Activated CD8-positive, alpha-beta memory T cell treated with anti-CD3 and anti-CD28 coated beads, Interleukin-2, amount 10 ng/mL, durations not matched to agents 7 days and 5 days (primary cell): ENCODE data around the gene ABCD4. TPM values are rescaled to one million over a fixed set of nuclear protein-coding genes. Genes with fewer than 3 reads are reported as not detected.
A peak's percentile ranks its signal among the peaks of the same experiment; 100 is the strongest.

ENCODE experiments used
- ATAC-seq: fragments of 150-1000 bp; cut with Tn5 transposase; one replicate; pipeline ENCODE4 v1.10.0; 2021; ENCODE audit warnings: moderate library complexity
- CTCF ChIA-PET: fragments of 350-600 bp; sonication (Branson Sonifier 250); formaldehyde crosslinking; loops from one replicate; lab custom pipeline; 2021; ENCODE audit warnings: antibody characterized with exemption; lab: Charles Lee
- DNase-seq: peaks from one replicate; pipeline ENCODE4 v3.0.0-alpha.2; 2020
- H3K27ac Mint-ChIP-seq: one replicate; pipeline ENCODE4 v1.8.0; 2021; ENCODE audit warnings: mild to moderate bottlenecking, mixed read lengths
- H3K27me3 Mint-ChIP-seq: one replicate; pipeline ENCODE4 v1.8.0; 2021; ENCODE audit warnings: mixed read lengths
- H3K36me3 Mint-ChIP-seq: one replicate; pipeline ENCODE4 v1.8.0; 2021; ENCODE audit warnings: mild to moderate bottlenecking, mixed read lengths
- H3K4me1 Mint-ChIP-seq: one replicate; pipeline ENCODE4 v1.8.0; 2021; ENCODE audit warnings: mixed read lengths
- H3K4me3 Mint-ChIP-seq: one replicate; pipeline ENCODE4 v1.8.0; 2021; ENCODE audit warnings: mild to moderate bottlenecking, moderate library complexity, mixed read lengths
- H3K9me3 Mint-ChIP-seq: one replicate; pipeline ENCODE4 v1.8.0; 2022; ENCODE audit warnings: low read depth, mixed read lengths
- total RNA-seq, 2 experiments: library from RNA; stranded (reverse); gene quantifications; one replicate each; pipeline ENCODE4 v1.2.3, GENCODE V29; 2021

Gene ABCD4
- total RNA-seq, 2 experiments from 2014 or later: 45.1 to 50.6 TPM

- peaks cover 11% of the 10 kb centered on the region for H3K27me3 Mint-ChIP-seq
- H3K4me1 Mint-ChIP-seq: no peaks in the 10 kb centered on the region
- no peak overlapping the region for H3K4me3 Mint-ChIP-seq
- H3K27ac Mint-ChIP-seq: no peak overlapping the region
- DNase-seq: no peak
- H3K36me3 Mint-ChIP-seq: no peaks in the 10 kb centered on the region
- ATAC-seq: no peak
- H3K9me3 Mint-ChIP-seq: no peaks in the 10 kb centered on the region
- CTCF ChIA-PET: interaction anchor here (1.4 kb wide), 1 partner anchor 12 kb away, joined by 5 read pairs; no protein-coding TSS in a partner anchor
Measured at GRCh38 chr14:74263921-74264320, 38.8 kb downstream of the ABCD4 start.

- H3K4me1 Mint-ChIP-seq: no peaks in the 10 kb centered on the region
- DNase-seq: no peak
- H3K9me3 Mint-ChIP-seq: no peaks in the 10 kb centered on the region
- CTCF ChIA-PET: interaction anchor here (0.8 to 1.4 kb wide), 2 partner anchors 12 to 31 kb away, joined by 3 to 5 read pairs; no protein-coding TSS in a partner anchor
- no peak overlapping the region for H3K27ac Mint-ChIP-seq
- no peaks in the 10 kb centered on the region for H3K36me3 Mint-ChIP-seq
- no peak for ATAC-seq
- H3K4me3 Mint-ChIP-seq: no peak overlapping the region
- H3K27me3 Mint-ChIP-seq: peaks cover 11% of the 10 kb centered on the region
Measured at GRCh38 chr14:74263181-74263580, 39.6 kb downstream of the ABCD4 start.

- Mint-ChIP-seq H3K27ac (no peak overlapping the region), H3K4me3 (no peak overlapping the region), H3K4me1 (peaks cover 2% of the 10 kb centered on the region), H3K36me3 (no peaks in the 10 kb centered on the region), H3K9me3 (no peaks in the 10 kb centered on the region), H3K27me3 (peaks cover 13% of the 10 kb centered on the region)
- no peak for DNase-seq
- ATAC-seq: no peak
- CTCF ChIA-PET: no interaction called here
Measured at GRCh38 chr14:74262076-74262475, 40.7 kb downstream of the ABCD4 start.

- no peak for DNase-seq
- Mint-ChIP-seq H3K9me3 (no peaks in the 10 kb centered on the region), H3K27me3 (peaks cover 16% of the 10 kb centered on the region), H3K4me3 (no peak overlapping the region), H3K36me3 (no peaks in the 10 kb centered on the region), H3K4me1 (peaks cover 8% of the 10 kb centered on the region), H3K27ac (no peak overlapping the region)
- ATAC-seq: no peak
- CTCF ChIA-PET: no interaction called here
Measured at GRCh38 chr14:74261288-74261687, 41.4 kb downstream of the ABCD4 start.

- Mint-ChIP-seq H3K4me3 (no peak overlapping the region), H3K4me1 (peaks cover 9% of the 10 kb centered on the region), H3K36me3 (no peaks in the 10 kb centered on the region), H3K27me3 (peaks cover 17% of the 10 kb centered on the region), H3K9me3 (no peaks in the 10 kb centered on the region), H3K27ac (no peak overlapping the region)
- DNase-seq (no peak), ATAC-seq (no peak)
- CTCF ChIA-PET: interaction anchor here (1.3 kb wide), 1 partner anchor 20 kb away, joined by 3 read pairs; no protein-coding TSS in a partner anchor
Measured at GRCh38 chr14:74260525-74261233, 42.1 kb downstream of the ABCD4 start.

GRCh38 chr14:74259513-74259912, 43.2 kb downstream of the ABCD4 start:
- H3K9me3 Mint-ChIP-seq: no peaks in the 10 kb centered on the region
- H3K36me3 Mint-ChIP-seq: no peaks in the 10 kb centered on the region
- H3K4me3 Mint-ChIP-seq: no peak overlapping the region
- ATAC-seq: no peak
- peaks cover 28% of the 10 kb centered on the region for H3K27me3 Mint-ChIP-seq
- no peak overlapping the region for H3K27ac Mint-ChIP-seq
- peaks cover 9% of the 10 kb centered on the region for H3K4me1 Mint-ChIP-seq
- DNase-seq: no peak
- CTCF ChIA-PET: interaction anchor here (1.3 kb wide), 1 partner anchor 19 kb away, joined by 3 read pairs; no protein-coding TSS in a partner anchor

- no peaks in the 10 kb centered on the region for H3K9me3 Mint-ChIP-seq
- DNase-seq: no peak
- H3K27ac Mint-ChIP-seq: no peak overlapping the region
- H3K36me3 Mint-ChIP-seq: no peaks in the 10 kb centered on the region
- no peak for ATAC-seq
- CTCF ChIA-PET: interaction anchor here (1.2 to 3.3 kb wide), 5 partner anchors 8 to 40 kb away, joined by 3 to 17 read pairs (median 4); no protein-coding TSS in a partner anchor
- peaks cover 30% of the 10 kb centered on the region for H3K27me3 Mint-ChIP-seq
- peaks cover 9% of the 10 kb centered on the region for H3K4me1 Mint-ChIP-seq
- no peak overlapping the region for H3K4me3 Mint-ChIP-seq
Measured at GRCh38 chr14:74258764-74259035, 44.0 kb downstream of the ABCD4 start.

GRCh38 chr14:74257941-74258763, 44.6 kb downstream of the ABCD4 start:
- CTCF ChIA-PET: interaction anchor here (0.5 to 5.2 kb wide), 13 partner anchors 9 to 1703 kb away, joined by 3 to 27 read pairs (median 4); partner anchors contain the start of gene VSX2
- no peak for DNase-seq
- Mint-ChIP-seq H3K36me3 (no peaks in the 10 kb centered on the region), H3K4me3 (peak overlapping the region; percentile 70), H3K27me3 (peaks cover 33% of the 10 kb centered on the region), H3K4me1 (peaks cover 9% of the 10 kb centered on the region), H3K27ac (no peak overlapping the region), H3K9me3 (no peaks in the 10 kb centered on the region)
- peak; percentile 5 for ATAC-seq

- ATAC-seq (peak; percentile 92), DNase-seq (peak; percentile 67)
- H3K36me3 Mint-ChIP-seq: no peaks in the 10 kb centered on the region
- H3K4me1 Mint-ChIP-seq: peaks cover 9% of the 10 kb centered on the region
- CTCF ChIA-PET: interaction anchor here (0.5 to 5.2 kb wide), 28 partner anchors 8 to 1703 kb away, joined by 3 to 27 read pairs (median 4); partner anchors contain the start of genes LIN52 and VSX2
- H3K27ac Mint-ChIP-seq: no peak overlapping the region
- H3K27me3 Mint-ChIP-seq: peaks cover 35% of the 10 kb centered on the region
- no peaks in the 10 kb centered on the region for H3K9me3 Mint-ChIP-seq
- peak overlapping the region; percentile 70 for H3K4me3 Mint-ChIP-seq
Measured at GRCh38 chr14:74257078-74257940, 45.4 kb downstream of the ABCD4 start.

- Mint-ChIP-seq H3K27me3 (peaks cover 41% of the 10 kb centered on the region), H3K27ac (no peak overlapping the region), H3K36me3 (no peaks in the 10 kb centered on the region), H3K9me3 (no peaks in the 10 kb centered on the region), H3K4me3 (no peak overlapping the region), H3K4me1 (peaks cover 15% of the 10 kb centered on the region)
- CTCF ChIA-PET: interaction anchor here (5.2 kb wide), 1 partner anchor 15 kb away, joined by 27 read pairs; the partner anchor contains the start of gene VSX2
- DNase-seq (no peak), ATAC-seq (no peak)
Measured at GRCh38 chr14:74255281-74255680, 47.5 kb downstream of the ABCD4 start.

- no peak for ATAC-seq
- Mint-ChIP-seq H3K4me1 (peaks cover 6% of the 10 kb centered on the region), H3K9me3 (no peaks in the 10 kb centered on the region)
Measured at GRCh38 chr14:74249433-74250375, 53.0 kb downstream of the ABCD4 start.

GRCh38 chr14:74248017-74248416, 54.7 kb downstream of the ABCD4 start:
- Mint-ChIP-seq H3K27ac (no peak overlapping the region), H3K4me1 (peaks cover 6% of the 10 kb centered on the region), H3K36me3 (no peaks in the 10 kb centered on the region), H3K9me3 (no peaks in the 10 kb centered on the region), H3K27me3 (peaks cover 71% of the 10 kb centered on the region), H3K4me3 (no peak overlapping the region)
- ATAC-seq (no peak), DNase-seq (no peak)
- CTCF ChIA-PET: interaction anchor here (0.7 to 1.8 kb wide), 4 partner anchors 9 to 29 kb away, joined by 5 to 8 read pairs (median 6); no protein-coding TSS in a partner anchor

More at GRCh38 chr14:74249433-74250375, 53.0 kb downstream of the ABCD4 start:
- DNase-seq: no peak
- H3K4me3 Mint-ChIP-seq: no peak overlapping the region
- no peak overlapping the region for H3K27ac Mint-ChIP-seq
- no peaks in the 10 kb centered on the region for H3K36me3 Mint-ChIP-seq
- H3K27me3 Mint-ChIP-seq: peaks cover 62% of the 10 kb centered on the region
- CTCF ChIA-PET: interaction anchor here (0.8 to 2.5 kb wide), 7 partner anchors 7 to 138 kb away, joined by 3 to 15 read pairs (median 5); no protein-coding TSS in a partner anchor
